Type B pancreatic cell (in vitro differentiated cells): ENCODE data around the gene RBMS3. TPM values are rescaled to one million over a fixed set of nuclear protein-coding genes. Genes with fewer than 3 reads are reported as not detected.

Source experiments
- DNase-seq: peaks from one replicate; pipeline ENCODE4 v3.0.0; 2021; ENCODE audit warnings: mixed read lengths; ENCODE audit not compliant: unreplicated experiment; ENCODE audit errors: extremely low spot score
- H3K27ac Mint-ChIP-seq: 2 replicates; pipeline ENCODE4 v1.8.0; 2021; ENCODE audit warnings: mild to moderate bottlenecking, mixed read lengths
- H3K27me3 Mint-ChIP-seq: 2 replicates; pipeline ENCODE4 v1.8.0; 2021; ENCODE audit warnings: mixed read lengths
- H3K36me3 Mint-ChIP-seq: 2 replicates; pipeline ENCODE4 v1.8.0; 2021; ENCODE audit warnings: mixed read lengths
- H3K4me1 Mint-ChIP-seq: one replicate; pipeline ENCODE4 v1.8.0; 2021; ENCODE audit warnings: mixed read lengths; ENCODE audit not compliant: unreplicated experiment
- H3K4me3 Mint-ChIP-seq: 2 replicates; pipeline ENCODE4 v1.8.0; 2021; ENCODE audit warnings: mild to moderate bottlenecking, mixed read lengths
- H3K9me3 Mint-ChIP-seq: 2 replicates; pipeline ENCODE4 v1.8.0; 2021; ENCODE audit warnings: mixed read lengths
- CTCF ChIP-seq: fragments of 200-600 bp; sonication (generic); conservative IDR thresholded peaks from 2 replicates; pipeline ENCODE4 v1.5.0; 2021; ENCODE audit warnings: antibody characterized with exemption, mild to moderate bottlenecking
- total RNA-seq: library from RNA; stranded (reverse); gene quantifications from 2 replicates; pipeline ENCODE4 v1.2.1, GENCODE V29; 2021; ENCODE audit warnings: low replicate concordance

RBMS3 gene
- total RNA-seq, 1 donor from 2014 or later, result 36.6 TPM

- Mint-ChIP-seq H3K4me3 (no peak overlapping the region), H3K27me3 (no peaks in the 10 kb centered on the region), H3K36me3 (no peaks in the 10 kb centered on the region), H3K27ac (no peak overlapping the region), H3K9me3 (no peaks in the 10 kb centered on the region), H3K4me1 (peaks cover 18% of the 10 kb centered on the region)
- no peak for DNase-seq
- TF ChIP-seq CTCF, result no peak
These were observed 617.5 kb downstream of the RBMS3 start for GRCh38 chr3:29898171-29898965.

- H3K4me1 Mint-ChIP-seq, result peaks cover 19% of the 10 kb centered on the region
- no peak for TF ChIP-seq CTCF
- no peak overlapping the region for H3K4me3 Mint-ChIP-seq
- H3K27me3 Mint-ChIP-seq, result no peaks in the 10 kb centered on the region
- no peak for DNase-seq
- H3K36me3 Mint-ChIP-seq, result no peaks in the 10 kb centered on the region
- H3K9me3 Mint-ChIP-seq, result no peaks in the 10 kb centered on the region
- H3K27ac Mint-ChIP-seq, result no peak overlapping the region
These were observed 618.1 kb downstream of the RBMS3 start for GRCh38 chr3:29899021-29899420.

- H3K27ac Mint-ChIP-seq, result no peak overlapping the region
- no peaks in the 10 kb centered on the region for H3K27me3 Mint-ChIP-seq
- no peaks in the 10 kb centered on the region for H3K9me3 Mint-ChIP-seq
- no peak overlapping the region for H3K4me3 Mint-ChIP-seq
- peaks cover 19% of the 10 kb centered on the region for H3K4me1 Mint-ChIP-seq
- no peak for DNase-seq
- no peak for TF ChIP-seq CTCF
- H3K36me3 Mint-ChIP-seq, result no peaks in the 10 kb centered on the region
These were observed 620.2 kb downstream of the RBMS3 start for GRCh38 chr3:29901097-29901496.

GRCh38 chr3:29903600-29903999 lies 622.7 kb downstream of the RBMS3 start:
- no peak for TF ChIP-seq CTCF
- Mint-ChIP-seq H3K9me3 (no peaks in the 10 kb centered on the region), H3K4me3 (no peak overlapping the region), H3K27ac (no peak overlapping the region), H3K4me1 (peaks cover 10% of the 10 kb centered on the region), H3K27me3 (no peaks in the 10 kb centered on the region), H3K36me3 (no peaks in the 10 kb centered on the region)
- no peak for DNase-seq

- Mint-ChIP-seq H3K27ac (no peak overlapping the region), H3K27me3 (no peaks in the 10 kb centered on the region), H3K9me3 (no peaks in the 10 kb centered on the region), H3K4me3 (no peak overlapping the region), H3K4me1 (peaks cover 10% of the 10 kb centered on the region), H3K36me3 (no peaks in the 10 kb centered on the region)
- no peak for DNase-seq
- no peak for TF ChIP-seq CTCF
These were observed 626.0 kb downstream of the RBMS3 start for GRCh38 chr3:29906906-29907305.
